IMR-90 (cell line): ENCODE results near the gene GTPBP4. TPM values are rescaled to one million over a fixed set of nuclear protein-coding genes. Genes with fewer than 3 reads are reported as not detected.

Experiments used
- ATAC-seq: fragments of 200-7000 bp; cut with Tn5 transposase; 2 replicates; pipeline ENCODE4 v1.9.1; 2020; ENCODE audit warnings: low read depth, mild to moderate bottlenecking, moderate library complexity
- BruUV-seq: library from RNA; stranded (reverse); fragments of 400-500 nt; replicated peaks from 2 replicates; lab custom pipeline; 2021; lab: Mats Ljungman, UMichigan
- CTCF ChIA-PET: fragments of 300-600 bp; formaldehyde crosslinking; extraction: SDS; loops from one replicate; lab custom pipeline; 2021; ENCODE audit warnings: antibody characterized with exemption; lab: Yijun Ruan, JAX
- POLR2A ChIA-PET: fragments of 300-600 bp; sonication (Branson Sonifier 250); formaldehyde crosslinking; loops from one replicate; lab custom pipeline; 2022; ENCODE audit warnings: antibody characterized with exemption; ENCODE audit not compliant: unreplicated experiment; lab: Charles Lee
- DNase-seq: peaks from one replicate; pipeline ENCODE4 v3.0.0; 2013
- H2AFZ ChIP-seq: replicated peaks from 2 replicates; pipeline ENCODE3; 2013; ENCODE audit warnings: low read length, mild to moderate bottlenecking; ENCODE audit not compliant: poor library complexity
- H2AK5ac ChIP-seq: 2 replicates; pipeline ENCODE4 v1.6.1; 2013; ENCODE audit warnings: low read depth, low read length, inconsistent platforms
- H2AK9ac ChIP-seq: replicated peaks from 2 replicates; pipeline ENCODE3; 2013; ENCODE audit warnings: mild to moderate bottlenecking, low read depth, low read length, moderate library complexity; ENCODE audit not compliant: poor library complexity
- H2BK120ac ChIP-seq: 2 replicates; pipeline ENCODE4 v1.6.1; 2013; ENCODE audit warnings: low read depth, low read length, inconsistent platforms
- H2BK15ac ChIP-seq: 3 replicates; pipeline ENCODE4 v1.6.1; 2013; ENCODE audit warnings: low read depth, low read length, inconsistent platforms
- H2BK20ac ChIP-seq: 2 replicates; pipeline ENCODE4 v1.6.1; 2013; ENCODE audit warnings: low read depth, mild to moderate bottlenecking, inconsistent platforms, low read length, moderate library complexity
- H2BK5ac ChIP-seq: 2 replicates; pipeline ENCODE4 v1.6.1; 2013; ENCODE audit warnings: mild to moderate bottlenecking, low read depth, low read length, inconsistent platforms; ENCODE audit not compliant: poor library complexity, severe bottlenecking
- H3K14ac ChIP-seq: replicated peaks from 2 replicates; pipeline ENCODE4 v1.6.1; 2013; ENCODE audit warnings: low read depth, low read length, inconsistent platforms
- H3K18ac ChIP-seq: 2 replicates; pipeline ENCODE4 v1.6.1; 2013; ENCODE audit warnings: low read depth, low read length, control low read depth
- H3K23ac ChIP-seq: 2 replicates; pipeline ENCODE4 v1.6.1; 2013; ENCODE audit warnings: low read depth, low read length, inconsistent platforms
- H3K27ac ChIP-seq: 2 replicates; pipeline ENCODE4 v1.5.1; 2013; ENCODE audit warnings: mild to moderate bottlenecking, control low read depth, low read length; ENCODE audit not compliant: insufficient read depth
- H3K27me3 ChIP-seq: 2 replicates; pipeline ENCODE4 v1.6.1; 2013; ENCODE audit warnings: low read length; ENCODE audit not compliant: control insufficient read depth, insufficient read depth
- H3K36me3 ChIP-seq: 2 replicates; pipeline ENCODE4 v1.6.1; 2013; ENCODE audit warnings: low read length, mixed read lengths; ENCODE audit not compliant: control insufficient read depth, insufficient read depth
- H3K4ac ChIP-seq: 2 replicates; pipeline ENCODE4 v1.6.1; 2013; ENCODE audit warnings: low read depth, low read length, inconsistent platforms
- H3K4me1 ChIP-seq: 2 replicates; pipeline ENCODE4 v1.6.1; 2013; ENCODE audit warnings: low read length, mixed read lengths; ENCODE audit not compliant: control insufficient read depth, insufficient read depth
- H3K4me2 ChIP-seq: 2 replicates; pipeline ENCODE4 v1.6.1; 2013; ENCODE audit warnings: low read depth, mild to moderate bottlenecking, control low read depth, low read length, moderate library complexity
- H3K4me3 ChIP-seq: 2 replicates; pipeline ENCODE4 v1.5.1; 2013; ENCODE audit warnings: low read depth, mild to moderate bottlenecking, control low read depth, low read length, moderate library complexity; ENCODE audit not compliant: insufficient read depth
- H3K56ac ChIP-seq: 2 replicates; pipeline ENCODE4 v1.6.1; 2013; ENCODE audit warnings: low read length, inconsistent platforms; ENCODE audit not compliant: insufficient read depth; ENCODE audit errors: extremely low read depth
- H3K79me1 ChIP-seq, 2 experiments: 2 replicates each; pipeline ENCODE4 v1.6.1; 2013; ENCODE audit warnings: low read length in 2 of 2, inconsistent platforms in 1 of 2, low read depth in 1 of 2
- H3K9ac ChIP-seq: 2 replicates; pipeline ENCODE4 v1.6.1; 2013; ENCODE audit warnings: low read depth, low read length, control low read depth
- H3K9me1 ChIP-seq: 2 replicates; pipeline ENCODE4 v1.6.1; 2013; ENCODE audit warnings: low read length, inconsistent platforms; ENCODE audit not compliant: insufficient read depth
- H3K9me3 ChIP-seq: 2 replicates; pipeline ENCODE4 v1.6.1; 2013; ENCODE audit warnings: low read length; ENCODE audit not compliant: control insufficient read depth, insufficient read depth
- H4K20me1 ChIP-seq: 2 replicates; pipeline ENCODE4 v1.6.1; 2013; ENCODE audit warnings: low read length, inconsistent platforms; ENCODE audit not compliant: insufficient read depth
- H4K5ac ChIP-seq: 2 replicates; pipeline ENCODE4 v1.6.1; 2013; ENCODE audit warnings: mild to moderate bottlenecking, low read depth, low read length, control low read depth
- H4K8ac ChIP-seq, 2 experiments: 2 replicates each; pipeline ENCODE4 v1.6.1; 2013; ENCODE audit warnings: low read depth in 2 of 2, low read length in 2 of 2, control low read depth in 1 of 2, inconsistent platforms in 1 of 2
- H4K91ac ChIP-seq: 2 replicates; pipeline ENCODE4 v1.6.1; 2013; ENCODE audit warnings: low read depth, low read length, inconsistent platforms; ENCODE audit not compliant: insufficient read depth
- CEBPB ChIP-seq: IDR thresholded peaks from 2 replicates; pipeline ENCODE4 v1.6.1; 2012; ENCODE audit warnings: low read depth, low read length, improper control_type of control experiment
- ELK1 ChIP-seq: fragments of 150-350 bp; IDR thresholded peaks from 2 replicates; pipeline ENCODE4 v1.6.1; 2016; ENCODE audit warnings: low read depth, mild to moderate bottlenecking, low read length, moderate library complexity, borderline replicate concordance
- MAFK ChIP-seq: IDR thresholded peaks from 2 replicates; pipeline ENCODE4 v1.6.1; 2012; ENCODE audit warnings: low read depth, low read length, improper control_type of control experiment
- MAZ ChIP-seq: IDR thresholded peaks from 2 replicates; pipeline ENCODE4 v1.6.1; 2012; ENCODE audit warnings: low read depth, mild to moderate bottlenecking, low read length, improper control_type of control experiment, moderate library complexity, borderline replicate concordance
- NFE2L2 ChIP-seq: fragments of 150-350 bp; IDR thresholded peaks from 2 replicates; pipeline ENCODE4 v1.6.1; 2016; ENCODE audit warnings: low read depth, mild to moderate bottlenecking, low read length
- RAD21 ChIP-seq: IDR thresholded peaks from 2 replicates; pipeline ENCODE4 v1.6.1; 2012; ENCODE audit warnings: low read length, improper control_type of control experiment
- WGBS, 2 experiments: methylation state at CpG; one replicate each; pipeline versions ENCODE4 v1.1.5 to v1.1.7; 2013; ENCODE audit warnings: missing lambda C conversion rate in 2 of 2; ENCODE audit not compliant: insufficient read length in 1 of 2; ENCODE audit errors: extremely low coverage in 2 of 2; 5-methylcytosine and 5-hydroxymethylcytosine counted together
- dilution Hi-C: fragments of 300-500 bp; cut with HindIII; formaldehyde crosslinking; loops from one replicate; pipeline ENCODE4 v1.14.3; 2018; ENCODE audit warnings: low sequenced_read_pairs; ENCODE audit not compliant: unreplicated experiment
- in situ Hi-C: fragments of 300-500 bp; cut with MboI; formaldehyde crosslinking; loops from 3 replicates; pipeline ENCODE4 v1.14.3; 2019; ENCODE audit warnings: low sequenced_read_pairs, inconsistent platforms, mixed read lengths
- intact Hi-C: fragments of 100-400 bp; cut with micrococcal nuclease; formaldehyde crosslinking; loops from 2 replicates; pipeline ENCODE4 v1.10.0; 2022
- polyA plus RNA-seq, 3 experiments: library from polyadenylated mRNA; depleted of rRNA; stranded (reverse); fragments of >200 nt; gene quantifications; 2 replicates each; pipeline ENCODE4 v1.2.3, GENCODE V29; 2012; ENCODE audit warnings: low replicate concordance in 1 of 3
- total RNA-seq: library from RNA; depleted of rRNA; stranded (reverse); fragments of >200 nt; gene quantifications from 2 replicates; pipeline ENCODE4 v1.2.3, GENCODE V29; 2012

GTPBP4 gene
- total and polyA plus RNA-seq, 2 of the 4 experiments (the other 2 are of a cell fraction) = 46.2 to 48.6 TPM

GRCh38 chr10:1054684-1055083, 66.5 kb downstream of the GTPBP4 start:
- no peak overlapping the region for H2BK20ac ChIP-seq
- no peak overlapping the region for H3K27ac ChIP-seq
- no peak overlapping the region for H4K8ac ChIP-seq
- H3K9ac ChIP-seq = no peak overlapping the region
- intact Hi-C loops = no loop called here
- no peak overlapping the region for H2AK5ac ChIP-seq
- DNase-seq = no peak
- H4K20me1 ChIP-seq = peaks cover 10% of the 10 kb centered on the region
- no peak overlapping the region for H3K18ac ChIP-seq
- H2BK5ac ChIP-seq = no peak overlapping the region
- H3K27me3 ChIP-seq = no peaks in the 10 kb centered on the region
- H2BK15ac ChIP-seq = no peak overlapping the region
- POLR2A ChIA-PET = no interaction called here
- H4K91ac ChIP-seq = no peak overlapping the region
- BruUV-seq = no TSS peak
- in situ Hi-C loops = no loop called here
- ATAC-seq = no peak
- dilution Hi-C loops = no loop called here
- no peak for TF ChIP-seq ELK1
- TF ChIP-seq RAD21 = no peak
- TF ChIP-seq MAZ = no peak
- no peak for TF ChIP-seq CEBPB
- no peak for TF ChIP-seq NFE2L2
- no peak for TF ChIP-seq MAFK
- no peaks in the 10 kb centered on the region for H3K9me3 ChIP-seq
- no peak overlapping the region for H3K4ac ChIP-seq
- no peak overlapping the region for H2AFZ ChIP-seq
- no peak overlapping the region for H3K14ac ChIP-seq
- H3K56ac ChIP-seq = no peak overlapping the region
- peak overlapping the region; percentile 20; the same call in 1 of the 2 replicates for H3K4me2 ChIP-seq
- WGBS, 2 experiments = 65% methylated on average over 4 of the region's 6 CpGs; no CpG with 5 or more reads in 1 of the 2 experiments
- H2BK120ac ChIP-seq = no peak overlapping the region
- H3K23ac ChIP-seq = 0 out of 2 replicates have a peak overlapping the region, but pooled peaks have one; percentile 33
- H3K4me3 ChIP-seq = no peak overlapping the region
- H2AK9ac ChIP-seq = no peak overlapping the region
- peaks cover 9% of the 10 kb centered on the region for H3K9me1 ChIP-seq
- CTCF ChIA-PET = no interaction called here
- H3K36me3 ChIP-seq = peaks cover 4% of the 10 kb centered on the region
- H3K4me1 ChIP-seq = peaks cover 5% of the 10 kb centered on the region
- peaks cover 25 to 59% of the 10 kb centered on the region in 2 experiments; a peak in 3 of 4 replicates for H3K79me1 ChIP-seq
- H4K5ac ChIP-seq = no peak overlapping the region
